Measurements from ENCODE around the gene HSPA4L. TPM values are rescaled to one million over a fixed set of nuclear protein-coding genes. Genes with fewer than 3 reads are reported as not detected.

Gene HSPA4L
- total and polyA plus RNA-seq, 10 of the 15 experiments (the other 5 are each of a cell fraction or from before 2014, with no cell fraction given) = 8.6 to 40.5 (median 21.4) TPM

GRCh38 chr4:127781300-127782024 is 660 bp upstream of the HSPA4L start:
- peaks cover 40% of the 10 kb centered on the region for H3K79me2 ChIP-seq (ENCODE audit: control insufficient read depth, insufficient read depth, low read length)
- H3K9me3 ChIP-seq (replicated peaks; ENCODE audit: control insufficient read depth, insufficient read depth, low read length) = no peaks in the 10 kb centered on the region
- peak overlapping the region; percentile 98 for H2AFZ ChIP-seq (ENCODE audit: control insufficient read depth, low read depth, low read length)
- peak overlapping the region; percentile 90 for H3K27ac ChIP-seq (ENCODE audit: control insufficient read depth, insufficient read depth)
- 27% methylated on average over 37 of the region's 43 CpGs for WGBS (ENCODE audit: insufficient coverage, insufficient replicate concordance, low lambda C conversion rate, missing lambda C conversion rate)
- H3K4me2 ChIP-seq (ENCODE audit: control insufficient read depth, insufficient read depth) = peak overlapping the region; percentile 84
- SMC1A ChIA-PET (ENCODE audit: uncharacterized antibody, unreplicated experiment) = no interaction called here
- H3K4me3 ChIP-seq = peak overlapping the region; percentile 96
- DNase-seq (ENCODE audit: low read depth, low spot score) (no peak), FAIRE-seq (no peak), ATAC-seq (peak; percentile 60)
- in situ Hi-C loops (cut with MboI) = no loop called here
- POLR2A ChIA-PET = interaction anchor here (0.7 to 2.1 kb wide), 5 partner anchors 19 to 279 kb away, joined by 3 to 11 read pairs (median 7); partner anchors contain the start of genes ABHD18, LARP1B and MFSD8
- RAD21 ChIA-PET (ENCODE audit: unreplicated experiment) = interaction anchor here (0.7 to 2.0 kb wide), 3 partner anchors 107 to 184 kb away, joined by 3 to 10 read pairs (median 4); partner anchors contain the start of genes ABHD18 and MFSD8
- H4K20me1 ChIP-seq (ENCODE audit: control insufficient read depth, insufficient read depth) = no peaks in the 10 kb centered on the region
- peaks cover 11% of the 10 kb centered on the region for H3K4me1 ChIP-seq (ENCODE audit: control insufficient read depth, insufficient read depth, low read length)
- CTCF ChIA-PET = no interaction called here
- H3K36me3 ChIP-seq (ENCODE audit: control insufficient read depth in 2 of 2, insufficient read depth in 2 of 2, low read length in 1 of 2) = no peaks in the 10 kb centered on the region
- intact Hi-C loops (cut with micrococcal nuclease; ENCODE audit: unreplicated experiment) = loop anchor here (2.0 to 5.0 kb wide), 6 partner anchors 75 to 1031 kb away; partner anchors contain the start of genes ABHD18, LARP1B, MFSD8 and PLK4
- no peaks in the 10 kb centered on the region for H3K27me3 ChIP-seq (replicated peaks in 1 of 2; ENCODE audit: control insufficient read depth in 2 of 2, insufficient read depth in 2 of 2, low read length in 1 of 2)
- H3K9ac ChIP-seq (ENCODE audit: control insufficient read depth, insufficient read depth, low read length) = peak overlapping the region; percentile 94
- no TSS peak for BruUV-seq (replicated peaks)
- TF ChIP-seq IRF5 (IDR thresholded peaks at IDR 0.05; ENCODE audit: borderline replicate concordance) = no peak
- 0 out of 2 replicates have a peak, but pooled peaks have one; percentile 22 for TF ChIP-seq IKZF1 (conservative IDR thresholded peaks at IDR 0.05)
- TF ChIP-seq, protein P1, sequence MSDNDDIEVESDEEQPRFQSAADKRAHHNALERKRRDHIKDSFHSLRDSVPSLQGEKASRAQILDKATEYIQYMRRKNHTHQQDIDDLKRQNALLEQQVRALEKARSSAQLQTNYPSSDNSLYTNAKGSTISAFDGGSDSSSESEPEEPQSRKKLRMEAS (IDR thresholded peaks at IDR 0.05; ENCODE audit: low read depth, low read length) = peak; percentile 50; the same call in 1 of the 2 replicates
- TF ChIP-seq IKZF2 (IDR thresholded peaks at IDR 0.05) = no peak
- TF ChIP-seq, protein P2, sequence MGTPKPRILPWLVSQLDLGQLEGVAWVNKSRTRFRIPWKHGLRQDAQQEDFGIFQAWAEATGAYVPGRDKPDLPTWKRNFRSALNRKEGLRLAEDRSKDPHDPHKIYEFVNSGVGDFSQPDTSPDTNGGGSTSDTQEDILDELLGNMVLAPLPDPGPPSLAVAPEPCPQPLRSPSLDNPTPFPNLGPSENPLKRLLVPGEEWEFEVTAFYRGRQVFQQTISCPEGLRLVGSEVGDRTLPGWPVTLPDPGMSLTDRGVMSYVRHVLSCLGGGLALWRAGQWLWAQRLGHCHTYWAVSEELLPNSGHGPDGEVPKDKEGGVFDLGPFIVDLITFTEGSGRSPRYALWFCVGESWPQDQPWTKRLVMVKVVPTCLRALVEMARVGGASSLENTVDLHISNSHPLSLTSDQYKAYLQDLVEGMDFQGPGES (IDR thresholded peaks at IDR 0.05) = no peak
- TF ChIP-seq GABPA (IDR thresholded peaks at IDR 0.05; ENCODE audit: low read depth) = no peak
- no peak for TF ChIP-seq ZSCAN29 (IDR thresholded peaks at IDR 0.05)
- no peak for TF ChIP-seq RAD21 (IDR thresholded peaks at IDR 0.05; ENCODE audit: insufficient read depth, low read depth, low read length)
- TF ChIP-seq ELK1 (IDR thresholded peaks at IDR 0.05; ENCODE audit: low read depth, low read length) = no peak
- no peak for TF ChIP-seq E2F4 (IDR thresholded peaks at IDR 0.05; ENCODE audit: low read depth, low read length)
- no peak for TF ChIP-seq IRF4 (IDR thresholded peaks at IDR 0.05; ENCODE audit: low read depth, low read length)
- no peak for TF ChIP-seq CHD1 (IDR thresholded peaks at IDR 0.05; ENCODE audit: low read depth, low read length)
- peak; percentile 11 to 52; a peak in 1 of 4 replicates for TF ChIP-seq BHLHE40 (IDR thresholded peaks at IDR 0.05; ENCODE audit: borderline replicate concordance in 1 of 2, low read depth in 2 of 2, low read length in 1 of 2)
- TF ChIP-seq SMARCA5 (IDR thresholded peaks at IDR 0.05) = 0 out of 2 replicates have a peak, but pooled peaks have one; percentile 29
- TF ChIP-seq, protein P3, sequence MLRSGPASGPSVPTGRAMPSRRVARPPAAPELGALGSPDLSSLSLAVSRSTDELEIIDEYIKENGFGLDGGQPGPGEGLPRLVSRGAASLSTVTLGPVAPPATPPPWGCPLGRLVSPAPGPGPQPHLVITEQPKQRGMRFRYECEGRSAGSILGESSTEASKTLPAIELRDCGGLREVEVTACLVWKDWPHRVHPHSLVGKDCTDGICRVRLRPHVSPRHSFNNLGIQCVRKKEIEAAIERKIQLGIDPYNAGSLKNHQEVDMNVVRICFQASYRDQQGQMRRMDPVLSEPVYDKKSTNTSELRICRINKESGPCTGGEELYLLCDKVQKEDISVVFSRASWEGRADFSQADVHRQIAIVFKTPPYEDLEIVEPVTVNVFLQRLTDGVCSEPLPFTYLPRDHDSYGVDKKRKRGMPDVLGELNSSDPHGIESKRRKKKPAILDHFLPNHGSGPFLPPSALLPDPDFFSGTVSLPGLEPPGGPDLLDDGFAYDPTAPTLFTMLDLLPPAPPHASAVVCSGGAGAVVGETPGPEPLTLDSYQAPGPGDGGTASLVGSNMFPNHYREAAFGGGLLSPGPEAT (IDR thresholded peaks at IDR 0.05; ENCODE audit: low read depth) = no peak
- TF ChIP-seq ZNF217 (IDR thresholded peaks at IDR 0.05) = no peak
- no peak for TF ChIP-seq FOXM1 (IDR thresholded peaks at IDR 0.05; ENCODE audit: low read depth, low read length)
